GM13976 (cell line): ENCODE measurements around the gene PRG2.

Experiments
- DNase-seq: peaks from one replicate; pipeline ENCODE4 v3.0.0; 2012; ENCODE audit warnings: low spot score
- in situ Hi-C: fragments of 300-500 bp; cut with MboI; formaldehyde crosslinking; loops from one replicate; pipeline ENCODE4 v1.12.0; 2022; ENCODE audit warnings: low sequenced_read_pairs, mixed read lengths, inconsistent platforms; ENCODE audit not compliant: unreplicated experiment
- TF ChIP-seq, protein P1 (sequence below): IDR thresholded peaks from 2 replicates; pipeline ENCODE4 v1.5.1; 2012; ENCODE audit warnings: borderline replicate concordance, mild to moderate bottlenecking; ENCODE audit not compliant: insufficient read depth; ENCODE audit errors: extremely low read depth, missing control alignments, control extremely low read depth

The PRG2 gene

DNA sequence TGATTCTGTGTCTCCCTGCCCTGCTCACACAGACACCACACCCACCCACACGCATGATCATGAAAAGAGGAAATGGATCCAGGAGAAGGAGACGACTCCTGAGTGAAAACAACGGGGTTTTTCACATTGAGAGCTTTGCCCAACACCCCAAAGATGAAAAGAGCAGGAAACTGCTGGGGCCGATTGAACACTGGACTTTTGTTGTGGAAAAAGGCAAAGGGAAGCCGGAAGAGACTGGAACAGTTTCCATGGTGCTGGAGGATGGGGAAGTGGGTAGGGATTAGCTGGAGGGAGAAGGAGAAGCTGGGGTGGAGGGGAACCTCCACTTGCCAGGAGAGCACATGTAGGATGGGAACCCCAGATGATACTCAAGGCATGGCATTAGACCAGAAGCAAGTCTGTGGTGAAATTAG lies 41.7 kb upstream of the PRG2 start:
- TF ChIP-seq, protein P1, sequence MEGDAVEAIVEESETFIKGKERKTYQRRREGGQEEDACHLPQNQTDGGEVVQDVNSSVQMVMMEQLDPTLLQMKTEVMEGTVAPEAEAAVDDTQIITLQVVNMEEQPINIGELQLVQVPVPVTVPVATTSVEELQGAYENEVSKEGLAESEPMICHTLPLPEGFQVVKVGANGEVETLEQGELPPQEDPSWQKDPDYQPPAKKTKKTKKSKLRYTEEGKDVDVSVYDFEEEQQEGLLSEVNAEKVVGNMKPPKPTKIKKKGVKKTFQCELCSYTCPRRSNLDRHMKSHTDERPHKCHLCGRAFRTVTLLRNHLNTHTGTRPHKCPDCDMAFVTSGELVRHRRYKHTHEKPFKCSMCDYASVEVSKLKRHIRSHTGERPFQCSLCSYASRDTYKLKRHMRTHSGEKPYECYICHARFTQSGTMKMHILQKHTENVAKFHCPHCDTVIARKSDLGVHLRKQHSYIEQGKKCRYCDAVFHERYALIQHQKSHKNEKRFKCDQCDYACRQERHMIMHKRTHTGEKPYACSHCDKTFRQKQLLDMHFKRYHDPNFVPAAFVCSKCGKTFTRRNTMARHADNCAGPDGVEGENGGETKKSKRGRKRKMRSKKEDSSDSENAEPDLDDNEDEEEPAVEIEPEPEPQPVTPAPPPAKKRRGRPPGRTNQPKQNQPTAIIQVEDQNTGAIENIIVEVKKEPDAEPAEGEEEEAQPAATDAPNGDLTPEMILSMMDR, result no peak
- DNase-seq, result no peak
- in situ Hi-C loops, result no loop called here

DNA sequence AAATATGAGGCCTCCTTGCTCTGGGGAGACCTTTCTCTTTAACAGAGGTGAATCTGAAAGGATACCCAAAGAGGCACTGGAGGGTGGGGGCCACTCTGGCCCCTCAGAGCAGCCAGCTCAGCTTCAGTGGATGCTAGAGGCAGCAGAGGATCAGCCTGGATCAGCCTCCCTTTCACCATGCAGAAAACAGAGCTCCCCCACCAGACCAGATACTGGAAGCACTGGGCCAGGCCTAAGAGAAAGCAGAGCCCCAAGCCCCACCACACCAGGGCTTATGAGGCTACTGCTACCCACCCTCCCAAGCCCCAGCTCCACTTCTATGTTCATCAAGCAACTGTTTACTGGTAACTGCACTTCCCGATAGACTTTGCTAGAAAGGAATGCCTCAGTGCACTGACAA lies 40.5 kb upstream of the PRG2 start:
- TF ChIP-seq, protein P1, result no peak
- no peak for DNase-seq
- in situ Hi-C loops, result no loop called here

DNA sequence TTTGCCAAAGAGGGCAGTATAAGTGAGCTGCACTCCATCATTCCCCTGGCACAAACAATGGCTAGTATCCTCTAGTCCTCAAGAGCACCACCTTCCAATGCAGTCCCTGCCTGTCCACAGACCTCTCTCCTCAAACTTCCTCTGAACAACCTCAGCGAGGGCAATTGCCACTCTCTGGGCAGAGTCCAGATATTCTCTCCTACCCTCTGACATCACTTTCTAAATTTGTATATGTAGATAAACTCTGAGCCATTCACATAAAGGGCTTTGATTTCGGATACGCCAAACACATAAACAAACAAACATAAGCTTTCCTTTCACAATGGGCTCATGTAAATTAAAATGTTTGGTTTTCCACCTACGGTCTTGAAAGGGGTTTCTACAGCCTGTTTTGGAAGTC lies 39.5 kb upstream of the PRG2 start:
- no peak for DNase-seq
- TF ChIP-seq, protein P1, result no peak
- in situ Hi-C loops, result no loop called here

GRCh38 chr11:57428643-57429042 lies 38.2 kb upstream of the PRG2 start:
- TF ChIP-seq, protein P1, result no peak
- in situ Hi-C loops, result no loop called here
- no peak for DNase-seq

- in situ Hi-C loops, result no loop called here
- no peak for DNase-seq
- TF ChIP-seq, protein P1, result no peak
Observed at GRCh38 chr11:57427727-57428082, 37.3 kb upstream of the PRG2 start.

DNA sequence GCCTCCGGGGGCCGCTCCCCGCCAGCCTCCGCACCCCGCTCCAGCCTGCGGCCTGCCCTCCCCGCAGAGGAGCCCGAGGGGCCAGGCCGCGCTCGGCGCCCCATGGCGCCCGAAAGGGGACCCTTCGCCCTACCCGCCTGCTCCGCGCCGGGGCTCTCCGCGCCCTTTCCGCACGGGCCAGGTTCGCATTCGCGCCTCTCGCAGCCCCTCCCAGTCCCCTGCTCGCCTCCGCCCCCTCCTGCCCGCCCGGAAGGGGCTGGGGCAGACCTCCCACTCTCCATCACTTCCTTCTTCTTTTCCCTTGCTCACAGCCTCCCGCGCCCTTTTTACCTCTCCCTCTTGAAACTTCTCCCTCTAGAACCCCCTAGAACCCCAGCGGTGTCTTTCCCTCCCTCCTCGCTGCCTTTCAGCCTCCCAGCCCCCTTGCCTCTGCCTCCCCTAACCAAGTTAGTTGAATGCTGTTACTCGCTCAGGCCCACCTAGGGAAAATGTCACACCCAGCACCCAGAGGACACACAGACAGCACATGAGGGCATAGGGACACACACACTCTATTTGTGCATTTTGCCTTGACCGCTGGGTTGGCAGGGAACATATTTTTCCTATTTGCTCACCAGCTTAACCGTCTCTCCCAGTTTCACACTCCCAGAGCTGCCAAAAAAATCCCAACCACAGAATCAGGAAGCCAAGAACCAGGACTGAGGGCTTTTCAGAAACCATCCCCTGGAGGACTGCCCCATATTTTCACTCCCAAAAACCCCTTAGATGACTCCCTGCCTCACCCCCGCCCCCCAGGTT lies 36.7 kb upstream of the PRG2 start, which contains the start of gene SLC43A3:
SLC43A3 (minus strand) TSS at position 193 of the 798 bp plus-strand sequence. CDS start 949 bp downstream, outside the sequence.
- in situ Hi-C loops, result no loop called here
- peak; percentile 86 for DNase-seq
- TF ChIP-seq, protein P1, result no peak
